Glutamatergic neuron (in vitro differentiated cells): ENCODE data around the gene ASB13. TPM values are rescaled to one million over a fixed set of nuclear protein-coding genes. Genes with fewer than 3 reads are reported as not detected.

ENCODE experiments used
- DNase-seq: peaks from one replicate; pipeline ENCODE4 v3.0.0; 2022
- H3K27ac Mint-ChIP-seq: one replicate; pipeline ENCODE4 v1.8.0; 2020; ENCODE audit warnings: mild to moderate bottlenecking, mixed read lengths, inconsistent platforms; ENCODE audit not compliant: unreplicated experiment
- H3K27me3 Mint-ChIP-seq: one replicate; pipeline ENCODE4 v1.8.0; 2020; ENCODE audit warnings: mild to moderate bottlenecking, moderate library complexity, mixed read lengths, inconsistent platforms; ENCODE audit not compliant: unreplicated experiment
- H3K36me3 Mint-ChIP-seq: one replicate; pipeline ENCODE4 v1.8.0; 2020; ENCODE audit warnings: mild to moderate bottlenecking, mixed read lengths, inconsistent platforms; ENCODE audit not compliant: unreplicated experiment
- H3K4me1 Mint-ChIP-seq: one replicate; pipeline ENCODE4 v1.8.0; 2020; ENCODE audit warnings: mild to moderate bottlenecking, low read depth, mixed read lengths, inconsistent platforms; ENCODE audit not compliant: unreplicated experiment
- H3K4me3 Mint-ChIP-seq: one replicate; pipeline ENCODE4 v1.8.0; 2020; ENCODE audit warnings: mild to moderate bottlenecking, mixed read lengths, inconsistent platforms; ENCODE audit not compliant: unreplicated experiment
- H3K9me3 Mint-ChIP-seq: one replicate; pipeline ENCODE4 v1.8.0; 2020; ENCODE audit warnings: mild to moderate bottlenecking, moderate library complexity, mixed read lengths, inconsistent platforms; ENCODE audit not compliant: unreplicated experiment
- total RNA-seq: library from RNA; stranded (reverse); fragmentation: NEBNext Ultra II Directional; extraction: Animal tissue kit (Norgen Biotek cat#: 25700); gene quantifications from one replicate; pipeline ENCODE4 v1.2.1, GENCODE V29; 2021; ENCODE audit not compliant: unreplicated experiment
- TF ChIP-seq, protein P1 (sequence below): fragments of 200-600 bp; sonication (generic); IDR thresholded peaks from one replicate; pipeline ENCODE4 v1.5.0; 2021; ENCODE audit not compliant: partially characterized antibody, unreplicated experiment

Gene ASB13
- total RNA-seq, 1 donor from 2014 or later, result 13.9 TPM

DNA sequence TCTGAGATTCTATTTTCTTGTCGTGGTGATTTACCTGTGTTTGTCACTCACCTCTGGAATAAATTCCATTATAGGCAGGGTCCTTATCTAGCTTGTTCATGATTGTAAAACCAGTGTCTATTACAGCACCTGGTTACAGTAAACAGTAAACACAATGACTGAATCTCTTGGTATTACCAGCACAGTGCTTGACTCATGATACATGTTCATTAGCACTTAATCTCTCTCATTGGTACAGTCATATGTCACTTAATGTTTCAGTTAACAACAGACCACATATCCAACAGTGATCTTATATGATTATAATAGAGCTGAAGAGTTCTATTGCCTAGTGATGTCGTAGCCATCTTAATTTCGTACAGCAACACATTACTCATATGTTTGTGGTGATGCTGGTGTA, 16.7 kb upstream of the ASB13 start:
- peaks cover 3% of the 10 kb centered on the region for H3K27me3 Mint-ChIP-seq
- no peak for DNase-seq
- TF ChIP-seq, protein P1, sequence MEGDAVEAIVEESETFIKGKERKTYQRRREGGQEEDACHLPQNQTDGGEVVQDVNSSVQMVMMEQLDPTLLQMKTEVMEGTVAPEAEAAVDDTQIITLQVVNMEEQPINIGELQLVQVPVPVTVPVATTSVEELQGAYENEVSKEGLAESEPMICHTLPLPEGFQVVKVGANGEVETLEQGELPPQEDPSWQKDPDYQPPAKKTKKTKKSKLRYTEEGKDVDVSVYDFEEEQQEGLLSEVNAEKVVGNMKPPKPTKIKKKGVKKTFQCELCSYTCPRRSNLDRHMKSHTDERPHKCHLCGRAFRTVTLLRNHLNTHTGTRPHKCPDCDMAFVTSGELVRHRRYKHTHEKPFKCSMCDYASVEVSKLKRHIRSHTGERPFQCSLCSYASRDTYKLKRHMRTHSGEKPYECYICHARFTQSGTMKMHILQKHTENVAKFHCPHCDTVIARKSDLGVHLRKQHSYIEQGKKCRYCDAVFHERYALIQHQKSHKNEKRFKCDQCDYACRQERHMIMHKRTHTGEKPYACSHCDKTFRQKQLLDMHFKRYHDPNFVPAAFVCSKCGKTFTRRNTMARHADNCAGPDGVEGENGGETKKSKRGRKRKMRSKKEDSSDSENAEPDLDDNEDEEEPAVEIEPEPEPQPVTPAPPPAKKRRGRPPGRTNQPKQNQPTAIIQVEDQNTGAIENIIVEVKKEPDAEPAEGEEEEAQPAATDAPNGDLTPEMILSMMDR, result no peak
- H3K9me3 Mint-ChIP-seq, result peaks cover 4% of the 10 kb centered on the region
- peaks cover 10% of the 10 kb centered on the region for H3K4me1 Mint-ChIP-seq
- H3K27ac Mint-ChIP-seq, result no peak overlapping the region
- no peak overlapping the region for H3K4me3 Mint-ChIP-seq
- H3K36me3 Mint-ChIP-seq, result no peaks in the 10 kb centered on the region

DNA sequence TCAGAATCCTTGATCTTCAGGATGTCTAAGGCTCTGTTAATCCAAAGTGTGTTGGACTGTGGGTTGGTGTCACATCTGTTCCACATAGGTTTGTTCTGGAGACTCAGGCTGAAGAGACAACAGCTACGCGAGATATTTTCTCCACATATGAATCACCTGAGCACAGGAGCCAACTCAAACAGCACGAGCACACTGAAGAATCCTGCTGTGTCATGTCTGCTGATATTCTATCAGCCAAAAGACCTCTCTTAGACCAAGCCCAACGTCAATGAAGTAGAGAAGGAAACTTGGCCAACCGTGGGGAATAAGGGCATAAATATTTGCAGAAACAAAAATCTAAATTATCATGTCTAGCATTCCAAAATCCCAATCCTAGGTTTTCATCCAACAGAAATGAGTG, 15.5 kb upstream of the ASB13 start:
- H3K9me3 Mint-ChIP-seq, result peaks cover 4% of the 10 kb centered on the region

DNA sequence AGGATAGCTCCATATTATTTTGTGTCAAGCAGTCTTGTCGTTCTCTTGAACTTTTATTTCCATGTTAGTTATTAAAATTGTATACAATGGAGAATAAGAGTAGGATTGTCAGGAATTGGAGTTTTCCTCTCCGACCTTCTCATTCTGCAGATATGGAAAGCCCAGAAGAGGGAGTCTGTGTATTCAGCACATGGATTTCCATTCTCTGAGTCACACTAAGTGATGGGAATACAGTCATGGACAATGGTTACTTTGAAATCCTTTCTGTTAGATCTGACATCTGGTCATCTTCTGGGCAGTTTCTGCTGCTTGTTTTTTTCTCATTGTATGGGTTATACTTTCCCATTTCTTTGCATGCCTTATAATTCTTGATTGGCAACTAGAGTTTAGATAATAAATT, 13.2 kb upstream of the ASB13 start:
- Mint-ChIP-seq H3K27me3 (peaks cover 3% of the 10 kb centered on the region), H3K27ac (no peak overlapping the region), H3K4me3 (no peak overlapping the region), H3K4me1 (peaks cover 7% of the 10 kb centered on the region), H3K9me3 (peaks cover 3% of the 10 kb centered on the region), H3K36me3 (no peaks in the 10 kb centered on the region)
- no peak for DNase-seq
- TF ChIP-seq, protein P1, result no peak

More for the DNA sequence above, 15.5 kb upstream of the ASB13 start:
- peaks cover 3% of the 10 kb centered on the region for H3K27me3 Mint-ChIP-seq
- H3K27ac Mint-ChIP-seq, result no peak overlapping the region
- H3K4me3 Mint-ChIP-seq, result no peak overlapping the region
- H3K36me3 Mint-ChIP-seq, result no peaks in the 10 kb centered on the region
- TF ChIP-seq, protein P1, result no peak
- no peak for DNase-seq
- H3K4me1 Mint-ChIP-seq, result peaks cover 12% of the 10 kb centered on the region

DNA sequence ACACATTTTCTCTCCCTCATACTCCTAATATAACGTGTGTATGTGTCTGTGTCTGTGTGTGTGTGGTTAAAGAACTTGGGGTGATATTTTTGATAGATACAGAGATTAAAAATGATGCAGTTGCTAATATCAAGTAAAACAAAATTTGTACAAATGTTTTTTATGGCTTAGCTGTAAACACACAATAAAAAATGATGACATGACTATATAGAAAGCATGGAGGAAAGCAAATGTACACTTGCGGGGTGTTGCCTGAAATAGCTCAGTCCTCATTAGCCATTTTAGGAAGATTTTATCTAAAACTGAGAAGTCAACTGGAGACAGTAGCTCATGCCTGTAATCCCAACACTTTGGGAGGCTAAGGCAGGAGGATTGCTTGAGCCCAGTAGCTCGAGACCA, 12.6 kb upstream of the ASB13 start:
- no peaks in the 10 kb centered on the region for H3K36me3 Mint-ChIP-seq
- TF ChIP-seq, protein P1, result no peak
- H3K4me1 Mint-ChIP-seq, result peaks cover 4% of the 10 kb centered on the region
- no peak overlapping the region for H3K4me3 Mint-ChIP-seq
- no peak for DNase-seq
- no peaks in the 10 kb centered on the region for H3K9me3 Mint-ChIP-seq
- no peak overlapping the region for H3K27ac Mint-ChIP-seq
- no peaks in the 10 kb centered on the region for H3K27me3 Mint-ChIP-seq

DNA sequence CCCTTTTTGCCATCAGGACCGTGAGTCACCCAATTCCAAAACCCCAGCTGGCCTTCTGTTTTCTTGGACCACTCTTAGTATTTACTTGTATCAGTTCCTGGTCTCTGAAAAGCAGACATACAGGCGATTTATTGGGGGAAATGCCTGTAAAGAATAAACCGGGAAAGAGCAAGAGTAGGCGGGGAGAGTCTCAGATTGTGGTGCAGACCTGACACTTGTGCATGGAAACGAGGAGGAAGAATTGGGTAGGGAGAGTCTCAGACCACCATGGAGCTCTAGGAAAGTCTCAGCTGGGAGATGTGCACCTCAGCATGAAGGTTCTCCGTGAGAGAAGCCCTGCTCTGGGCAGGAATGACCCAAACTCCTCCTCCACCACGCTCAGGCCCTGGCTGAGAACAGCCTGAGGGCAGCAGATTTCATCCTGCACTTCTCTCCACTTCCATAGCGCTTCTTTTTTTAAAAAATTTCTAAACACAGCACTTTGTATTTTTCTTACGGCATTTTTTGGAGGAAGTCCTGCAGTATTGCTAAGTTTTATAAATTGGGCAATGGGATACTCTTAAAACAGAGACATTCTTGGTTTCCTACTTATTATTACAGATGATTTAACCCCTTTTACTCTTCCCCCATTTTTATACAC, 12.1 kb upstream of the ASB13 start:
- TF ChIP-seq, protein P1, result no peak
- Mint-ChIP-seq H3K9me3 (no peaks in the 10 kb centered on the region), H3K27ac (no peak overlapping the region), H3K4me1 (peaks cover 4% of the 10 kb centered on the region), H3K36me3 (no peaks in the 10 kb centered on the region), H3K27me3 (no peaks in the 10 kb centered on the region), H3K4me3 (no peak overlapping the region)
- no peak for DNase-seq
